GM19025 (cell line): ENCODE measurements around the gene SELENOO.
A peak's percentile ranks its signal among the peaks of the same experiment; 100 is the strongest.

ENCODE experiments used
- ATAC-seq: cut with Tn5 transposase; IDR thresholded peaks from one replicate; pipeline ENCODE4 v1.9.1; 2021; ENCODE audit warnings: mild to moderate bottlenecking, low read depth, moderate library complexity; ENCODE audit not compliant: unreplicated experiment

The SELENOO gene

DNA sequence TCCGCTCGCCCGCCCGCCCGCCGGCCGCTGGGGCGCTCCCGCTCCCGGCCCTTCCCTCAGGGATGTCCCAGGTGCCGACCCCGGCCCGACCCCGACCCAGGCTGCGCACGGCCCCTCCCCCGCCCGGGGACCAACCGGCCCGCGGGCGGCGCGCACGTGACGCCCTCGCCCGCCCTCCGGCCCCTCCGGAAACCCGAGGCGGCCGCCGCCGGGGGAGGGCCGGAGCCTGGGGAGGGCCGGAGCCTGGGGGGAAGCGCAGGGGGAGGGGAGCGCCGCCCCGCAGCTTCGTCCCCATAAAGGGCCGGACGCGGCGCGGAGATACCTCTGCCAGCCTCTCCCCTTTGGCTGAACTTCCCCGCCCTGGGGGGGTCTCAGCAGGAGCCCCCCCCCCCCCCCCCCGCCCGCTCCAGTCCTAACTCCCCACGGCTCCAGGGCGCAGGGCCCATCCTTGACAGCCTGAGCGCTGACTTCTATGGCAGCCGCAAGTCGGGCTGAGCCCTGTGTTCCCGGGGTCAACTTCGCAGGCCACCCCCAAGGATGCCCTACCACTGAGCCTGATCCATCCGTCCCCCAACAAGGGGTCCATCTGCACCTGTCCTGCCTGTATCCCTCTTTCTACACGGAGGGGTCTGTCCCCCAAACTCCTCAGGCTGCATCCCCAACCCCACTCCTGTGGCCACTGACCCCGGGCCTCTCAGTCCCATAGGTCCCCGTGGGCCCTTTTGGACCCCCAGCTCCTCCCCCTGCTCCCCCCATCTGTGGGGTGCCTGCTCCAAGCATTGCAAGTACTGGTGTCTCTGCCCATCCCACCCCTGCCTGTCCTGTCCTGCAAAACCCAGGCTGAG, 61.0 kb downstream of the SELENOO start, which contains the start of gene MAPK12:
Gene MAPK12 (minus strand): TSS at position 69 of the 845 bp plus-strand sequence. CDS start 174 bp downstream, outside the sequence.
- ATAC-seq, result peak; percentile 54

DNA sequence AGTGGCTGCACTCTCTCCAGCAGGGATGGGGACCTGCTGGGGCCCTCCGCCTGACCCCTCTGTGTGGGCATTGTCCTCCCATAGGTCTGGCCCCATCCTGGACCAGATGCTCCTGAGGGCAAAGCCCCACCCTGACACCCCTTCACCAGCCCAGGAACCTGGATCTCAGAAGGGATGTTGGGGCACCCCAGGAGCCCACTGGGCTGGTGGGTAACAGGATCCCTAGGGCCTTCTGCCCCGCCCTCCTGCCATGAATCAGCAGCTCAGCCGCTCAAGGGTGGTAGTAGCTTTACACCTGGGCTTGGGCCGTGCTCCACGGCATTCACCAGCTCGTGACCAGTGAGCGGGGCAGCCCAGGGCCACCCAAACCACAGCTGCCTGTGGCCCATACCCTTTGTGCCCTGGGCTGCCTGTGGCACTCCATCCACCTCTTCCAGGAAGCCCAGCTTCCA, 61.7 kb downstream of the SELENOO start:
- no peak for ATAC-seq

DNA sequence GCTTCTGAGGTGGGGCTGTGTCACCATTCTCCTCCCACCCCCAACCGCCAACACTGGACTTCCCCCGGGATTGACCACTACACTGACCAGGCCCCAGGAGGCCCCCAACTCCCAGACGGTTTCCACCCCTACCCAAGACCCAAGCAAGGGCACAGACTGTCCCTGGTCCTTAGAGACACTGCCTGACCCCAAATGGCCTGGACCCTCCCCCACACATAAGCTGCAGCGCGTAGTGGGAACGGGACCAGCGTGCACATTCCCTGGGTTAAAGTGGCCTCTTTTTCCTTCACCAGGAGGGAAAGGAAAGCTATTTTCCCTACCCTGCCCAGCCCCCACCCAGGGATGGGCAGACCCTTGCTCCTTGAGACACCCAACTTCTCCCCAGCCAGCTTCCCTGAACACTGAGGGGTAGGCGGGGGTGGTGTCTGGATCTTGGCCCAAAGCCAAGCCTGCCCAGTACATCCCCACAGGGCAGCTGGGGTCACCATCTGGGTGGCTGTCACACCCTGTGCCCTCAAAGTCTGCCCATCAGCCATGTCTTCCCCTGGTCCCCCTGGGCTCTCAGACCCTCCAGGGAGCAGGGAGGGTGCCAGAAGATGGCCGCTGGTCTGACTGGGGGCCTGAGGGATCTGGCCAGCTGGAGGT, 62.3 kb downstream of the SELENOO start:
- ATAC-seq, result no peak

DNA sequence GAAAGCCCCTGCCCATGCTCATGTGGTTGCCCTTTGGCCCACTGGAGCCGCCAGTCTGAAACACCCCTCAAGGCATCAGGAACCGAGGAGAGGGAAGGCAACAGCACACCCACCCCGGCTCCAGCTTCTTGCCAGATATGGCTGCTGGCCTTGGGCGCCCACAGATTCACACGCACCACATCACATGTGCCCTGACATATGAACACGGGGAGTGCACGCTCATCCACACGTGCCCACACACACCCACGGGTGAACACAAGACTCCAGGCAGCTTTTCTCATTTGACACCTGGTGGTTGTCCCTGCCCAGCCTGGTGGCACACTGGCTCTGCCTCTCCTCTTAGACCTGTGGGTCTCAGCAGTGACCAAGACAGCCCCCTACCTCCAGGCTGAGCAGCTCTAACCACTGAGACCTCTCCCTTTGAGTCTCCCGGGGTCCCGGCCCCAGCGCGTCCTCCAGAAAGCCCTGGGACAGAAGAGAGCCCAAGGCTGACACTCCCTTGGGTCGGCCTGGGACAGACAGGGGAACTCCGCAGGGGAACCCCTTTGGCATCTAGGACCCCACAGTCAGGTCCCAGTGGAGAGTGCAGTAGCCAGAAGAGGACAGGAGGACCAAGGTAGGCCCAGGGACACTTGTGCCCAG, 63.4 kb downstream of the SELENOO start:
- no peak for ATAC-seq

DNA sequence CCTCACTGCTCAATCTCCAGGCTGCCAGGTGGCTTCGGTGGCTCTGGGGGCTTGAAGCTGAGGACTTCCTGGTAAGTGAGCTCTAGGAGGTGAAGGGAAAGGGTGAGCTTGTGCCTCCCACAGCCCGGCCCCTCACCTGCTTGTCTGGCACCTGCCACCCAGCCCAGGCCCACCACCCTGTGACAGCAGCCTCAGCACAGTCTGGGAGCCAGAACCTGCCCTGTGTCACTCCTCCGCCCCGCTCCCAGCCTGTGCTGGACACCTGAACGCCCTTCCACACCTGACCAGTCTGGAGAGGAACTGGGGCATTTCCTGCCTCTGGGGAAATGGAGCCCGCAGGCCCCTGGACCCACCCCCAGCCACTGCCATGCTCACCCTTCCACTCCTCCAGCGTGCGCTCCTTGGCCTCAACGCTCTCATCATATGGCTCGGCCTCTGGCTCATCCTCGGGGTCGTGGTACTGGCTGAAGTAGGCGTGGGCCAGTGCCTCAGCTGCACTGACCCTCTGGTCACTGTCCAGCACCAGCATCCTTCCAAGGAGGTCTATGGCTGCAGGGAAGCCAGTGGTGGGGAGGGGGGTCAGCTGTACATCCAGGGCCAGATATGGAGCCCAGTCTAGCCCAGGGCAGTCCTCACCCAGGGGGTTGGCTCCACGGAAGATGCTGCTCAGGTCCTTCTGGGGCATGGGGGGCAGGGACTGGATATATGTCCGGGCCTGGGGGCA, 64.3 kb downstream of the SELENOO start:
- ATAC-seq, result no peak

DNA sequence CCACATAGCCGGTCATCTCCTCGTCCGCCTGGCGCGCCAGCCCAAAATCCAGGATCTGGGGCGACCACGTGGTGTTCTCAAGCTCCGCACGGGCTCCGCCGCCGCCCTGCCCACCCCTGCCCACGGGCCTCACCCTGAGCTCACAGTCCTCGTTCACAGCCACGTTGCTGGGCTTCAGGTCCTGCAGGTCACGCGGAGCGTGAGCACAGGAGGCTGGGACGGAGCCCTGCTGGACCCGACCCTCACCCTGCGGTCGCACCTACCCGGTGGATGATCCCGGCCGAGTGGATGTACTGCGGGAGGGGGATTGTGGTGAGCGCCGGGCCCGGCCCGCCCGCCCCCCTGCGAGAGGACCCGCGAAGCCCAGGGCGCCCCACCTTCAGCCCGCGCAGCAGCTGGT, 66.2 kb downstream of the SELENOO start:
- no peak for ATAC-seq
